DMS 273 (cell line): Measurements from ENCODE around the gene CEP70.
"Not testable (repeated sequence)": the region's sequence is repeated elsewhere in the genome, so short reads cannot be mapped to it uniquely, and the experiment has no call there.

Experiments
- DNase-seq: peaks from one replicate; lab custom pipeline; 2025; ENCODE audit not compliant: unreplicated experiment; lab: John Stamatoyannopoulos, UW

CEP70 gene

GRCh38 chr3:138453940-138454339 is 140.1 kb downstream of the CEP70 start:
- DNase-seq, result not testable (repeated sequence)

- DNase-seq, result peak; percentile 56
Measured at GRCh38 chr3:138452436-138452835, 141.6 kb downstream of the CEP70 start.

- DNase-seq, result no peak
Measured at GRCh38 chr3:138451595-138452162, 142.4 kb downstream of the CEP70 start.

GRCh38 chr3:138450704-138451424 is 143.2 kb downstream of the CEP70 start:
- no peak for DNase-seq

- DNase-seq, result no peak
Measured at GRCh38 chr3:138450181-138450580, 143.9 kb downstream of the CEP70 start.

GRCh38 chr3:138449490-138449889 is 144.6 kb downstream of the CEP70 start:
- no peak for DNase-seq

GRCh38 chr3:138448631-138449030 is 145.4 kb downstream of the CEP70 start:
- no peak for DNase-seq

GRCh38 chr3:138445654-138446053 is 148.4 kb downstream of the CEP70 start:
- DNase-seq, result no peak

- DNase-seq, result no peak
Measured at GRCh38 chr3:138445236-138445635, 148.8 kb downstream of the CEP70 start.
